Endothelial cell of coronary artery (primary cell): Measurements from ENCODE around the gene ACRV1. TPM values are rescaled to one million over a fixed set of nuclear protein-coding genes. Genes with fewer than 3 reads are reported as not detected.

Experiments
- total RNA-seq: library from RNA; depleted of rRNA; stranded (reverse); fragments of >200 nt; gene quantifications from 2 replicates; pipeline ENCODE4 v1.2.3, GENCODE V29; 2014

The ACRV1 gene
- total RNA-seq = under 0.01 TPM in 1 of 2 replicates, not detected in the other

GRCh38 chr11:125680747-125681146 is at the start of gene ACRV1:
Gene ACRV1, minus strand, starts transcription at chr11:125680847. Its CDS starts 67 bp downstream, at chr11:125680780.

GRCh38 chr11:125624756-125625213 is 55.9 kb downstream of the ACRV1 start, which contains the start of gene CHEK1:
Gene CHEK1, plus strand, starts transcription at chr11:125625163. Its CDS starts 1,606 bp downstream, at chr11:125626769.

Other genes with a start within 250 kb of the ACRV1 start
- 53.0 and 68.4 TPM in 2 replicates for gene FEZ1, start 184.6 kb downstream of the ACRV1 start, total RNA-seq
- gene EI24, start 111.4 kb downstream of the ACRV1 start, total RNA-seq = 110 and 136 TPM in 2 replicates
- 192 and 205 TPM in 2 replicates for gene STT3A, start 88.0 kb downstream of the ACRV1 start, total RNA-seq
- gene CHEK1, start 55.7 kb downstream of the ACRV1 start, total RNA-seq = 25.3 and 40.8 TPM in 2 replicates
- gene PATE1, start 65.4 kb upstream of the ACRV1 start, total RNA-seq = not detected in 2 replicates
- gene PATE2, start 98.0 kb upstream of the ACRV1 start, total RNA-seq = 0.09 TPM in 2 replicates
- not detected in 2 replicates for gene PATE3, start 107.3 kb upstream of the ACRV1 start, total RNA-seq
- gene PATE4, start 152.5 kb upstream of the ACRV1 start, total RNA-seq = not detected in 2 replicates
- 6.5 and 9.4 TPM in 2 replicates for gene HYLS1, start 206.8 kb upstream of the ACRV1 start, total RNA-seq
- gene PUS3, start 222.4 kb upstream of the ACRV1 start, total RNA-seq = 12.9 and 13.6 TPM in 2 replicates
- not detected in 2 replicates for gene DDX25, start 223.7 kb upstream of the ACRV1 start, total RNA-seq